Measurements from ENCODE around the gene APOA1.

The APOA1 gene

DNA sequence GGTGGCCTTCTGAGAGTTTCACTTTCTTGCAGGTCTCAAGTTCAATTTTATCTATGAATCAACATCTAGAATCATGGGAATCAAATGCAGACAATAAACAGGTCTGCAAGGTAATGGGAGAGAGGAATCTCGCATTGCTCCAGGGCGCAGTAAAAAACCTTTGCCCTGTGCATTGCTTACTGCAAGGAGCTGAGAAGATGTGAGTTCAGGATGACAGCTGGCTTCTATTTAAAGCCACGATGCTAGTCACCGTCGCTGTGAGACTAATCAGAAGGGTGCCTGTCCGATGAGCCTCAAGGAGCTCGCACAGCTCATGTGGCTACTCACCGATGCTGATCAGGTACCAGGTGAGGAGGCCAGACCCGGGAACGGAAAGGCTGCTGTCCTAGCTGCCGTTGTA lies 30.2 kb upstream of the APOA1 start:
- TF ChIP-seq, protein P1, sequence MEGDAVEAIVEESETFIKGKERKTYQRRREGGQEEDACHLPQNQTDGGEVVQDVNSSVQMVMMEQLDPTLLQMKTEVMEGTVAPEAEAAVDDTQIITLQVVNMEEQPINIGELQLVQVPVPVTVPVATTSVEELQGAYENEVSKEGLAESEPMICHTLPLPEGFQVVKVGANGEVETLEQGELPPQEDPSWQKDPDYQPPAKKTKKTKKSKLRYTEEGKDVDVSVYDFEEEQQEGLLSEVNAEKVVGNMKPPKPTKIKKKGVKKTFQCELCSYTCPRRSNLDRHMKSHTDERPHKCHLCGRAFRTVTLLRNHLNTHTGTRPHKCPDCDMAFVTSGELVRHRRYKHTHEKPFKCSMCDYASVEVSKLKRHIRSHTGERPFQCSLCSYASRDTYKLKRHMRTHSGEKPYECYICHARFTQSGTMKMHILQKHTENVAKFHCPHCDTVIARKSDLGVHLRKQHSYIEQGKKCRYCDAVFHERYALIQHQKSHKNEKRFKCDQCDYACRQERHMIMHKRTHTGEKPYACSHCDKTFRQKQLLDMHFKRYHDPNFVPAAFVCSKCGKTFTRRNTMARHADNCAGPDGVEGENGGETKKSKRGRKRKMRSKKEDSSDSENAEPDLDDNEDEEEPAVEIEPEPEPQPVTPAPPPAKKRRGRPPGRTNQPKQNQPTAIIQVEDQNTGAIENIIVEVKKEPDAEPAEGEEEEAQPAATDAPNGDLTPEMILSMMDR (IDR thresholded peaks at IDR 0.05; ENCODE audit: low read depth, low read length, missing control alignments): no peak
- no peak overlapping the region for H3K4me3 ChIP-seq (ENCODE audit: low read depth, low read length)
- DNase-seq (ENCODE audit: low read depth): no peak
- in situ Hi-C loops (cut with HindIII; ENCODE audit: low sequenced_read_pairs): no loop called here

DNA sequence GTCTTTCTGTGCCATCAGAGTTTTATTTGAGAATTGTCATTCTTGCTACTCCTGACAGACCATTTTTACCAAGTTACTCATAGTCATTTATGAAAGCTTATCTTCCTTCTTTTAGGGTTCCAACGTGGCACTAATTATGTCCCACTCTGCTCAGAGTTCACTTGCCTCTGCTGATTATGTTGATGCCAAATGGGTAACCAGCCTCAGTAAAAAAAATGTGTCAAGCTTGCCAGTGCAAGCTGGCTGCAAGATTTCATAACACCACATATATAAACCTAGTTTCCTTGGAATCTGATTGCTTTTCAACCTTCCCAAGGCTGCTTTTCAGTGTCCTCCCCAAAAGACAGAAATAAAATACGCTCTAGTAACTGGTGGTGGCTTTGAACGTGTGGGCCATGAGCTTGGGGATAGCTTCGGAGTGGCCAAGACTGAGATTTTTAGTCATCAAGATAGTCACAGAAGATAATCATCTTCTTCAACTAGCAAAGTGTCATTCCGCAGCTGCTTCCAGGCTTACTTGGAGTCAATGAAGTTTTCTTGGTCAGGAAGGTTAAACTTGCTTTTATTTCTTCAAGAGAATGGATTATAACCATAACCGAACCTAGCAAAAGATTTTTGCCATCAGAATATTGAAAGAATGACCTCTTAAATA lies 29.5 kb upstream of the APOA1 start:
- no peak overlapping the region for H3K4me3 ChIP-seq (ENCODE audit: low read depth, low read length)
- in situ Hi-C loops (cut with HindIII; ENCODE audit: low sequenced_read_pairs): no loop called here
- no peak for DNase-seq (ENCODE audit: low read depth)
- TF ChIP-seq, protein P1 (IDR thresholded peaks at IDR 0.05; ENCODE audit: low read depth, low read length, missing control alignments): no peak

DNA sequence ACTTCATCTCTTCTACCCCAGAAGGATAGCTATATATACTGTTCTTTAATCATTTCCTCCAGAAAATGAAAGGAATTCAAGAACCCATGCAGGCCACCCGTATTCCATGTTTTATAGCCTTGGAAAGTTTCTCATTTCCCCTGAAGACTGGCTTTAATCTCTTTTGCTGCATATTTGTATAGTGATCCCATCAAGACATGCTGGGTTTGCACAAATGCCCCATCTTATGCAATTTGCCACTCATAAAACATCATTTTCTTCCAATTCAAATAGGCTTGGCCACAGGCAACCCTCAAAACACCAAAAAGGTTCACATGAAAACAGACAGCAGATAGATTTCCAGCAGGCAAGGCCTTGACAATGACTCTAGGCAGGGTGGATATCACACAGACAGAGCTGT lies 28.3 kb upstream of the APOA1 start:
- no peak for DNase-seq (ENCODE audit: low read depth)
- TF ChIP-seq, protein P1 (IDR thresholded peaks at IDR 0.05; ENCODE audit: low read depth, low read length, missing control alignments): no peak
- H3K4me3 ChIP-seq (ENCODE audit: low read depth, low read length): no peak overlapping the region
- in situ Hi-C loops (cut with HindIII; ENCODE audit: low sequenced_read_pairs): no loop called here

DNA sequence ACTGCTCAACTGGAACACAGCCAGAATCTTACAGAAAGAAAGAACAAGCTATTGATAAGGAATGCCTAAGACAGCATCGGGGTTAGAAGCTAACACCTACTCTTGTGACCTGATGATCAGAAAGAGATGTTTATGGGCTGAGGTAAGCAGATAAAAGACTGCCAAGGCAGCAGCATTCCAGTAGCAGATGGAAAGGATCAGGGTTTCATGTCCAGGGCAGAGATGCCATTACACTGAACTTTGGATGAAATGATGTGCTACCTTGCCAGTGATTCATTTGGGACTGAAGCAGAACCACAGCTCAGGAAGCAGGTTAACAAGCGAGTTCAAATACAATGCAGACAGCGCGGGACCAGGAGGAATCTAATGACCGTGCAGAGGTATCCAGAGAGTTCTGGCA lies 27.1 kb upstream of the APOA1 start:
- no peak for DNase-seq (ENCODE audit: low read depth)
- H3K4me3 ChIP-seq (ENCODE audit: low read depth, low read length): no peak overlapping the region
- in situ Hi-C loops (cut with HindIII; ENCODE audit: low sequenced_read_pairs): no loop called here
- TF ChIP-seq, protein P1 (IDR thresholded peaks at IDR 0.05; ENCODE audit: low read depth, low read length, missing control alignments): no peak

DNA sequence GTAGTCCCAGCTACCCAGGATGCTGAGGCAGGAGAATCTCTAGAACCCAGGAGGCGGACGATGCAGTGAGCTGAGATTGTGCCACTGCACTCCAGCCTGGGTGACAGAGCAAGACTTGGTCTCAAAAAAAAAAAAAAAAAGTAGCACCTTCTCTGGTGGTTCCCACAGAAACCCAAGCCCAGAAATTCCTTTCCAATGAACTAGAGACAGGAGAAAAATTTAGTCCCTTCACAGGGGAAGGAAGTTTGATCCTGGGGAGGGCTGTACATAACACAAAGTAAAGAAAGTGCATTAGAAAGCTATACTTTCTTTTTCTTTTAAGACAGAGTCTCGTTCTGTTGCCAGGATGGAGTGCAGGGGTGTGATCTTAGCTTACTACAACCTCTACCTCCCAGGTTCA lies 25.5 kb upstream of the APOA1 start:
- TF ChIP-seq, protein P1 (IDR thresholded peaks at IDR 0.05; ENCODE audit: low read depth, low read length, missing control alignments): no peak
- no peak for DNase-seq (ENCODE audit: low read depth)
- in situ Hi-C loops (cut with HindIII; ENCODE audit: low sequenced_read_pairs): no loop called here

DNA sequence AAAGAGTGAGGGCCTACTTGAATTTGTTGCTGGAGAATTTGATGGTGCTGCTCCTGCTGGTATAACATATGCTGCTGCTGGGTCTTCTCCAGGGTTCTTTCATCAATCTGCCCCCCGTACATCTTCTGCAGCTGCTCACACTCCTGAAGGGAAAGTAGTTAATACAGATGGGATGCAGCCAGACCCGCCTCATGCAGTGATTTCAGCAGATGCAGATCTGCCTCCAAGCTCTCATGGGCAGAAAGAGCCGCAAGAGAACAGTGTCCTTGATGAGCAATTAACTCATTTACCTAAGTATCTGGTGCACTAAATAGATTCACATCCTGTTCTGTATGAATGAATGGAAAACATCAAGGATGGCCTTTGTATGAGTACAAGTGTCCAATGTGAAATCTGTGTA lies 24.8 kb upstream of the APOA1 start:
- in situ Hi-C loops (cut with HindIII; ENCODE audit: low sequenced_read_pairs): no loop called here
- no peak for DNase-seq (ENCODE audit: low read depth)
- H3K4me3 ChIP-seq (ENCODE audit: low read depth, low read length): no peak overlapping the region
- TF ChIP-seq, protein P1 (IDR thresholded peaks at IDR 0.05; ENCODE audit: low read depth, low read length, missing control alignments): no peak

More for the DNA sequence above, 25.5 kb upstream of the APOA1 start:
- no peak overlapping the region for H3K4me3 ChIP-seq (ENCODE audit: low read depth, low read length)

All from astrocyte of the cerebellum (primary cell).